Measurements from ENCODE around the gene TAS1R3.

TAS1R3 gene

GRCh38 chr1:1295154-1295923 lies 35.7 kb upstream of the TAS1R3 start:
- no peak for DNase-seq (ENCODE audit: low spot score)

GRCh38 chr1:1296070-1297061 lies 34.7 kb upstream of the TAS1R3 start:
- no peak for DNase-seq (ENCODE audit: low spot score)

DNA sequence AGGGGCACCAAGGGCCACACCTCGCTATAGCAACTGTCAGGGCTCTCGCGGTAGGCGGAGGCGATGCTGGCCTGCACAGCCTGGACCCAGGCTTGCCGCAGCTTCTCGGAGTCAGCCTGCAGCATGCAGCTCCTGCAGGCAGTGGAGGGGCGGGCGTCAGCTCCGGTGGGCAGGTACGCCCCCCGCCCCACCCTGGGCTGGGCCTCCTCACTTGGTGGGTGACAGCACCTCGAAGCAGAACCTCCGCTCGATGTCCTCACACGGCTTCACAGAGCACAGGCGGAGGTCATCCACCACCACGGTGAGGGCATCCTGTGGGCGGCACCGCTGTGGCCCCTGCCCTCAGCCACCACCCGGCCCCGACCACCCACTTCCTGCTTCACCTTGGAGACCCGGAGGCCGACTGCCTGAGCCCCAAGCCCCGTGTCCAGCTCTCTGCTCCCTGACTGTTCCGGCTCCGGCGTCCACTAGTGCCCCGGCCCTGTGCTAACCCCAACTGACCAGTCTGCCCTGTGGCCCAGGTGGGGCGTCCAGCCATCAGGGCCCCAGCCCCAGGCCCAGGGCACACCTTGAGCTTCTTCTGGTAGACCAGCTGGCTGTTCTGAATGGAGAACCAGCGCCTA lies 33.2 kb upstream of the TAS1R3 start:
- DNase-seq (ENCODE audit: low spot score), result no peak

- DNase-seq (ENCODE audit: low spot score), result peak; percentile 97
These were observed 32.0 kb upstream of the TAS1R3 start for GRCh38 chr1:1298861-1299685.

- DNase-seq (ENCODE audit: low spot score), result no peak
These were observed 31.3 kb upstream of the TAS1R3 start for GRCh38 chr1:1299686-1300351.

GRCh38 chr1:1300352-1300739 lies 30.7 kb upstream of the TAS1R3 start:
- no peak for DNase-seq (ENCODE audit: low spot score)

DNA sequence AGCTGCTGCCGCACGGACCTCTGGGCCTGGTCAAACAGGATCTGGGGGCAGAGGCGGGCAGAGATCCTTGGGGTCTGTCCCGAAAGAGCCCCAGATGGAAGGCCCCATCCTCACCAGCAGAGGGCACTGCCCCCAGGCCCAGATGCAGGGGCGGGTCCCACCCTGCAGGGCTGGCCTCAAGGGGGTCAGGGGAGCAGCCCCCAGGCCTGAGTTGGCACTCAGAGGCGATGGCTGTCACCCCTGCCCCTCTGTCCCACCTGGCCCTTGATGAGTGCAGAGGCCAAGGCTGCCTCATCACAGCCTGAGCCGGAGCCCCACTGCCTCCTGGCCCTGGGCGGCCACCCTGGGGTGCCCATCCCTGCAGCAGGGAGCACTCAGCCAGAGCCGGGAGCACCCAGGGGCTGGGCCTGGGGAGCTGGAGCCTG lies 29.1 kb upstream of the TAS1R3 start:
- no peak for DNase-seq (ENCODE audit: low spot score)

DNA sequence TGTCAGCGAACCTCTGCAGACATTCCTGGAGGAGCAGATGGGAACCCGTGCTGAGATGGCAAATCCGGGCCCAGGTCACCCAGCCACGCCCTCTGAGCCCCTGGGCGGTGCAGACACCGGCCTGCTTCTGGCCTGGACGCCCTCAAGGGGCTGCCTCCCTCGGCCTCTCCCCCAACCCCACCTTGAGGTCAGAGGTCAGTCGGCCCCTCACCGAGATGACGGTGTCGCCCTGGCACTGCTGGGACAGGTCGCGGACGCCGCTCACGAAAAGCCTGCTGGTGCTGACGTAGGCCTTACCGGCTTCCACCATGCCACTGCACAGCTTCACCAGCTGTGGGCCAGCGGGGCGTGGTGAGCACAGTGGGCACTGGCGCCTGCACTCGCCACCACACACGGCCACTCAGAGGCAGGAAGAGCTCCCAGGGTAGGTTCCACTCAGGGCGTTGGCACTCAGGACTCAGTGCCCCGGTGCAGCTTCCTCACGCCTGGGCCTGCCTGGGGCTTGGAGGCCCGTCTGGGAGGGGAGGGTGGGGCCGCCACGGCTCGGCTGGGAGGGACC lies 28.1 kb upstream of the TAS1R3 start:
- DNase-seq (ENCODE audit: low spot score), result no peak

GRCh38 chr1:1303736-1304135 lies 27.3 kb upstream of the TAS1R3 start:
- no peak for DNase-seq (ENCODE audit: low spot score)

- peak; percentile 96 for DNase-seq (ENCODE audit: low spot score)
These were observed 26.5 kb upstream of the TAS1R3 start for GRCh38 chr1:1304331-1305299.

DNA sequence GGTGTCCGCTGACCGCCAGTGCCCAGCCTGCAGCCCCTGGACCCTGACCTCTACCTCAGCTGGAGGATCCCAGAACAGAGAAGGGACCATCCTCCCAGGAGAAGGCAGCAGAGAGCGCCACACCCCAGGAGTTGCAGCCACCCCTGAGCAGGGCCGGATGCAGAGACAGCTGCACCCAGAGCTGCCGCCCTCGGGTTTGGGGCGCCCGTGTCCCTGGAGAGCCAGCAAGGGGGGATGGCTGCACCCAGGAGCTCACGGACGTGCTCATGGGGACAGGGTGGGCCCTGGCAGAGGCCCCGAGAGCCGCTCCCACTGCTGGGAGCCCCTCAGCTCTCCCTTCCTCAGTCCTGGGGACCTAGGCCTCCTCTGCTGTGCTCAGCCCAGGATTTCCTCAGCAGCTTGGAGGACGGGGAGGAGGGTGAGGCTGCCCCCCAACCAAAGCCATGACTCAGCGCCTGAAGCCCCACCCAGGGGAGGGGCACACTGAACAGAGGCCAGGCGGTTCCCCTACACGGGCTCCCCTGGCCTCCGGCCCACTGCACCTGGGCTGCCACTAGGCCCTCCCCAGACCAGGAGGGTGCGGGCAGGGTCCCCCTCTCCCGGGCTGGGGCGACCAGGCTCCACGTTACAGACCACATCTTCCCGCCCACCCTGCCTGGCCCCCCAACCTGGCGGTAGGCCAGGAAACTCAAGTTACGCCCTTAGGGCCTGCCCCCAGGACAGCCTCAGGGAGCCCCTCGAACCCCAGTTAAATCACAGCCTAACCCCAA lies 25.6 kb upstream of the TAS1R3 start:
- no peak for DNase-seq (ENCODE audit: low spot score)

DNA sequence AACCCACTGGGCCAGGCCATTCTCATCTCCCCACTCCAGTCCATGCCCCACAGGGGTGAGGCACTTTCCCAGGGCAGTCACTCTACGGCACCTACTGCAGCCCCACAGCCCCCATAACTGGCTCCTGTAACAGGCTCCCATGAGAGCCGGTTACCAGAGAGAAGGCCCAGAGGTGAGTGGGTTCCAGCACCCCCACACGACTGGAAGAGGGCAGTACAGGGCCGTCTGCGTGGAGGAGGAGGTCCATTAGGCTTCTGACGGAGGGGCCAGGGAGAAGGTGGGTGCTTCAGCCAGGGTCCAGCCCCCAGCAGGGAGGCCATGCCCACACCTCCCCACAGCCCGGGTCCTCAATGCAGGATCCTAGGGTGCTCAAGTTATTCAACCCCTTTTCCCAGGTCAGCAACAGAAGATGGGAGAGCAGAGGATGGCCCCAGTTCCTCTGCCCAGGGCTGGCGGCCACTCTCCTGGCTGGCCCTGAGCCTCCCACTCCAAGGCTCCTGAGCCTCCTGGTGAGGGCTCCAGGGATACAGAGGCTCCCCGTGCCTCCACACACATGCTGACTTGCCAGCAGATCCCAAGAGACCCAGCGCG lies 24.9 kb upstream of the TAS1R3 start:
- no peak for DNase-seq (ENCODE audit: low spot score)

GRCh38 chr1:1306661-1307260 lies 24.3 kb upstream of the TAS1R3 start:
- DNase-seq (ENCODE audit: low spot score), result peak; percentile 57

DNA sequence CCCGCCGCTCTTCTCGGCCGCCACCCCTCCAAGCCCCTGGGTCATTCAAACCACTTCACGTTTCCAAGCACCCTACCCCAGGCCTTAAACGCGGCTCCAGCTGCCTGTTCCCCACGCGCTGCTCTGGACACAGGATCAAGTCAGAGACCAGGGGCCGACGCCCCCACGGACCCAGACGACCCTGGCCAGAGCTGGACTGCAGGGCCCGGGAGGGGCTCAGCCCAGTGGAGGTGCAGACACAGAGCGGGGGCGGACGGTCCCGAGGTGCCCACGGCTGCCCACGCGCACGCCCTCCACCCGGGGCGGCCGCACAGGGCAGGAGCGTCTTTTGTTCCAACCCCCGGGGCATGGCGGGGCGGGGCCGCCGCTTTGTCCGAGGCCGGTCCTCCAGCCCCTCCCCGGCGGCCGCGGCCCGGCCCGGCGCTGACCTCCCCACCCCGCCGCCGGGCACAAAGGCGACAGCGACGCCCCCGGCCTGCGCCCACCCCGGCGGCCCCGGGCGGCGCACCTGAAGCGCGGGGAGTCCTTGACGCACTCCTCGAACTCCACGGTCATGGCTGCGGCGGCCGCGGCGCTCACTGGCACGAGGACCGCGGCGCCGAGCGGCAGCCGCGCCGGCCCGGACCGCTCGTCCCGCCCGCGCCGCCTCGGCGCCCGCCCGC lies 23.7 kb upstream of the TAS1R3 start:
- no peak for DNase-seq (ENCODE audit: low spot score)

GRCh38 chr1:1307923-1308755 lies 22.9 kb upstream of the TAS1R3 start, which contains the start of the genes ACAP3 and PUSL1:
Gene ACAP3, minus strand, starts transcription at chr1:1307930. Its CDS starts 115 bp downstream, at chr1:1307815.
Gene PUSL1, plus strand, starts transcription at chr1:1308597. Its CDS starts 47 bp downstream, at chr1:1308644.
- DNase-seq (ENCODE audit: low spot score), result peak; percentile 92

DNA sequence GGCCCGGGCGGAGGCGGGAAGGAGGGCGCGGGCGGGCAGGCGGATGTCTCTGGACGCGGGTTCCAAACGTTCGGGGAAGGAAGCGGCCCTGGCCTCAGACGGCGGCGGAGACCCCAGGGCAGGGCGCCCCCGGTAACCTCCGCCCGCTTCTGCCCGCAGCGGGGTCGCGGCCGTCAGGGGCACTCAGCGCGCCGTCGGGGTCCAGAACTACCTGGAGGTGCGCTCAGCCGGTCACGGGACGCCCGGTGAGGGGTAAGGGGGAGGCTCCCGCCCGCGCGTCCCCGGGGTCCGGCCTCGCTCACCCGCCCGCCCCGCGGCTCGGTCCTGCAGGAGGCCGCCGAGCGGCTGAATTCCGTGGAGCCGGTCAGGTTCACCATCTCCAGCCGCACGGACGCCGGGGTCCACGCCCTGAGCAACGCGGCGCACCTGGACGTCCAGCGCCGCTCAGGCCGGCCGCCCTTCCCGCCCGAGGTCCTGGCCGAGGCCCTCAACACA lies 22.3 kb upstream of the TAS1R3 start:
- DNase-seq (ENCODE audit: low spot score), result no peak

All from Ammon's horn (tissue), 1 donor.